Putamen (tissue), 1 donor: Measurements from ENCODE around the gene ATG16L2.
"Not testable (repeated sequence)": the region's sequence is repeated elsewhere in the genome, so short reads cannot be mapped to it uniquely, and the experiment has no call there.

Experiments used
- DNase-seq: peaks from one replicate; pipeline ENCODE4 v3.0.0-alpha.2; 2016; ENCODE audit warnings: low spot score

The ATG16L2 gene

GRCh38 chr11:72780296-72781062 lies 33.7 kb upstream of the ATG16L2 start:
- no peak for DNase-seq

- DNase-seq, result no peak
Measured at GRCh38 chr11:72781063-72781312, 33.2 kb upstream of the ATG16L2 start.

DNA sequence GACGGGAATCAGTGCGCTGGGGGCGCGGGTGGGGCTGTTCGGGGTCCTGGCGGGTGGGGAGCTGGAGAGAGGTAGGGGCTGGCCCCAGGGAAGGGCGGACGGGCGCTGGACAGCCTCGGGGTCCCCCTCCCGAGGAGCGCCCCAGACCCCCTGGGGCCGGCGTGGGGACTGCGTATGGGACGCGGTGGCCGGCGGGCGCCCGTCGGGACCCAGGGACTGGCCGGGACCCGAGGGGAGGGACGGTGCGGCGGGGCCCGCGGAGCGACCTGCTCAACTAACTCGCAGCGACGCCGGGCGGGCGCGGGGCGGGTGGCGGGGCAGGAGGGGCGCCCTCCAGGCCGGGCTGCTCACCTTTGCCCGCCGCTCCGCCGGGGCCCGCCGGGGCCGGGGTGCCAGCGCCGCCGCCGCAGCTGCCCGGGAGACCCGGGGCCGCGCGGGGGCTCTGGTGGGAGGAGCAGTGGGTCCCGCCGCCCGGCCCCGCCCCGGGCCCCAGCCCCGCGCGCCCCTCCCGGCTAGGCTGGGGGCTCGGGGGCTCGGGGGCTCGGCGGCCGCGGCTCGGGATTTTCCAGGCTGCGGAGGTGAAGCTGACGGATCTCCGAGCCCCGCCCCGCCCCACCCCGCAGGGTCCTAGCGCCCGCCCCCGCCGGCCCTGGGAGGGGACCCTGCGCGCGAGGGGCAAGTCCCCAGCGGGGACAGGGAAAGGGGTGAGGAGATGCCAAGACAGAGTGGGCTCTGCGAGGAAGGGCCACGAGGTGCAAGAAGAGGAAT lies 32.7 kb upstream of the ATG16L2 start:
- DNase-seq, result no peak

DNA sequence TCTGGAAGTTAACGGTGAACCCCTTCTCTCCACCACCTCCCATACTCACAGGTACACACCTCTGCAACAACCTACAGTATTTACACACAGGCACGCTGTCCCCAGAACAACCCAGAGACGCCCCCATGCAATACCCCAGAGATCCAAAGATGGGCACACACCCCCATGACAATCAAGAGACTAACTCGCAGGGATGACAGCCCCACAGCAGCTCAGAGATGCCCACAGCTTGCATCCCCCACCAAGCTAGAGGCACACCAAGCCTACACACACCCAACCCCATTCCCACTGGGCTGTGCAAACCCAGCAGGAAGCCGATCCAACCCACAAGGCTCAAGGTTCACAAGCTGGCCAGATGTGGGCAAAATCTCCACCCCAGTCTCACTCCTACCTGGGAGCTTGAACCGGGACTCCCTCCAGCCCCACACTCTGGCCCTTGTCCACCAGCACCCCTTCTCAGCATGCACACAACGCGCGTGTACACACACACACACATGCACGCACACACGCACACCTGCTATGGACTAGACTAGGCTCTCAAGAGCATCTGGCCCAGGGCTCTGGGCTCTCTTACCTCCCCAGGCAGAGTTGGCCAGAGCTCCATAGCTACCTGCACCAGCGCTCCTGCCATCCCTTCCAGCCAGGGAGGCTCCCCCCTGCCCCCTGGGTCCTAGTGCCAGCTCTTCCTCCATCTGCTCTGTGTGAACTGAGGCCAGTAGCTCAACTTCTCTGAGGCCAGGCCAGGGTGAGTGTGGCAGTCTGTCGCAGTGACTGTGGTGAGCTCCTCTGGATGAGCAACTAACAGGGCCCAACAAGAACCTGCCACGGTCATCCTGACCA lies 31.9 kb upstream of the ATG16L2 start:
- DNase-seq, result no peak

- DNase-seq, result no peak
Measured at GRCh38 chr11:72783144-72783905, 30.9 kb upstream of the ATG16L2 start.

- DNase-seq, result no peak
Measured at GRCh38 chr11:72784662-72785061, 29.5 kb upstream of the ATG16L2 start.

DNA sequence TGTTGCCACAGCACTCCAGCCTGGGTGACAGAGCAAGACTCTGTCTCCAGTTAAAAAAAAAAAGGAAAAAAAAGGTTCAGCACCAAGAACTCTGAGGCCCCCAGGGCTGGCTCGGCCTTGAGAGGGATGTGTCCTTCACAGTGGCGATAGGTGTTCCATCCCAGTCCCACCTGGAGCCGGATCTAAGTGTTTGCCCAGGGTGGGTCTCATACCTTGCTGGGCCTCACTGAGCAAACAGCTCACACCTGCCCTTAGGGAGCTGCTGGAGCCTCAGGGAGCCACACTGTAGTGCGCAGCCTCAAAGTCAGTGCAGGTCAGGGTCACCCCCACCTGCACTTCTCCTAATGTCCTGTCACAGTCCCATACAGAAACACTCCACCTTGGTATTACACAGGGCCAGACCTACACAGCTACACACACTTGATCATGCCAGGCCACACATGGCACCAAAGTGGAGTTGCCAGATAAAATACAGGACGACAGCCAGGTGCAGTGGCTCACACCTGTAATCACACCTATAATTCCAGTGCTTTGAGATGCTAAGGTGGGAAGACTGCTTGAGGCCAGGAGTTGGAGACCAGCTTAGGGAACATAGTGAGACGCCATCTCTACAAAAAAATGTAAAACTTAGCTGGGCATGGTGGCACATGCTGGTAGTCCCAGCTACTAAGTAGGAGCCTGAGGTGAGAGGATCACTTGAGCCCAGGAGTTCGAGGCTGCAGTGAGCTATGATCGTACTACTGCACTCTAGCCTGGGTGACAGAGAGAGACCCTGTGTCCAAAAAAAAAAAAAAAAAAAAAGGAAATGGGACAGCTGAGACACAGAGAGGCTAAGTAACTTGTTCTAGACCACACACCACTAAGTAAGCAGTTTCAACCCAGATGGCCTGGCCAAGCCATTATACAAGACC lies 27.7 kb upstream of the ATG16L2 start:
- DNase-seq, result no peak

GRCh38 chr11:72787216-72788104 lies 26.8 kb upstream of the ATG16L2 start:
- no peak for DNase-seq

DNA sequence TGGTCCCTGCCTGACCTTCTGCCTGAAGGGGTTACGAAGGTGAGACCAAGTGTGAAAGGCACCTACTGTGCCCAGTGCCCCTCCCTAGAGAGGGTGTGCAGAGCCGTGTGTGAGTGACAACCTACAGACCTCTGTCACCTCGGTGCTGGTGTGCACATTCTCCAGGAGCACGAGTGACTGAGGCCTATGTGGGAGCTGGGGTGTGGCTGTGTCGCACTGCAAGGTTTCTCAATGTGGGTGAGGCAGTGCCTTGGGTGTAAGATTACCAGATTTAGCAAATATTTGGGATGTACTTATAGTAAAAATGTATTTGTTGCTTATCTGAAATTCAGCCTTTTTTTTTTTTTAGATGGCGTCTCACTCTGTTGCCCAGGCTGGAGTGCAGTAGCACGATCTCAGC lies 26.0 kb upstream of the ATG16L2 start:
- DNase-seq, result peak; percentile 59

DNA sequence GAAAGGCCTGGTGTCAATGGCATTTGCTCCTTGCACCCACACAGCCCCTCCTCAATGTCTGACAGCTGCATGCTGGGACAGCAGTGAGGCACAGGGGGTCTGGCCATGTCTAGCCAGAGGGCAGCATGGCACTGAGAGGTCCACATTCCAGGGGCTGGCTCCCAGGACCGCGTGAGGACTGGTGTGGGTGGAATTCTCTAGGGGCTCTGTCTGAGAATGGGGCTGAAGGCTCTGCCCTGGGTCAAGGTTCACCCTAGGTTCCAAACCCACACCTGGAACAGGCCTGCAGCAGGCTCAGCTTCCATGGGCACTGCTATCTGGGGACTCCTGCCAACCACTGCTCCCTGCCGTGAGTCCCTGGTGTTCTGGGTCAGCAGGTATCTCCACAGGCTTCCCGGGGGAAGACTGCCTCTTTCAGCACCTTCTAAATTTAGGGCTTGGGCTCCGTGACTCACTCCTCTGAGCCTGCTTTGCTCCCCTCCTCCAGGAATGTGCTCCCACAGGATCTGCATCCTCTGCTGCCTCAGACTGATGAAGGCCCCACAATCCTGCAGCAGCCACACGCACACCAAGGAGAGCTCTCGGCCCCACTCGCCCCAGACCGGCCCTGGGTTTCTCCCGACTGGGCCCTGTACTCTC lies 24.6 kb upstream of the ATG16L2 start:
- peak; percentile 75 for DNase-seq

DNA sequence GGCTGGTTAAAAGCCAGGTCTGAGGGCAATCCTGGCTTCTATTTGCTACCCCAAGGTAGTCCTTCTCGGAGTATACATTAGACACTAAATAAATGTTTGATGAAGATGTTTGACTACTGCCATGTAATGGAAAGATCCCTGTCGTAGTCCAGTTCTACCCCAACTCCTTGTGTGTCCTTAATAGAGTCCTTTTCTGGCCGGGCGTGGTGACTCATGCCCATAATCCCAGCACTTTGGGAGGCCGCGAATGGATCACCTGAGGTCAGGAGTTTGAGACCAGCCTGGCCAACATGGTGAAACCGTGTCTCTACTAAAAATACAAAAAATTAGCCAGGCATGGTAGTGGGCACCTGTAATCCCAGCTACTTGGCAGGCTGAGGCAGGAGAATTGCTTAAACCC lies 23.0 kb upstream of the ATG16L2 start:
- DNase-seq, result not testable (repeated sequence)

DNA sequence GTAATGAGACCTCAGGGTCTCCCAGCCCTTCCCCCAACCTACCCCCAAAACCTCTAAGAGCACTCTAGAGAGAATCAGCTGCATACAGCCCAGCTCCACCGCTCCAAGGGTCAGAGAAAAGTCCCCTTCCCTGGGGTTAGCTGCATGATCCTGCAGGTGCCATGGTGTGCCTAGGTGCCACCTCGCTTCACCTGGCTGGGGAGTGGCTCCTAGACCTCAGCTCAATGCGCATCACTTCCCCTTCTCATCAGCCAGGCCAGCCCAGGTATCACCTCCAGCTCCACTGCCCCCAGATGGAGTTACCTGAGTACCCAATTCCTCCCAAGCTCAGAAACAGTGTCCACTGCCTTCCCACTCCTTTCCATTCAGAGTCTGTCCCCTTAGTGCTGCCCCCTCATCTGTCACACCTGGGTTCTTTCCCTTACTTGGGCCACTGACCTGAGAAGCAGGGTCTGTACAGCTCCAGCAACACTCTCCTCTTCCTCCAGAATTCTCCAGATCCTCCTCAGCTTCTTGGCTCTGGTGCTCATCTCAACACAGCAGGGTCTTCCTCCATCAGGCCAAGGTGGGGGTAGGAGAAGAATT lies 21.7 kb upstream of the ATG16L2 start:
- no peak for DNase-seq

- no peak for DNase-seq
Measured at GRCh38 chr11:72793076-72793424, 21.2 kb upstream of the ATG16L2 start.

- peak; percentile 98 for DNase-seq
Measured at GRCh38 chr11:72793425-72794367, 20.5 kb upstream of the ATG16L2 start, which contains the start of gene STARD10. Gene STARD10 (minus strand): TSS chr11:72794047. CDS start chr11:72781181, 12,866 bp downstream.

GRCh38 chr11:72798361-72798760 lies 15.8 kb upstream of the ATG16L2 start:
- no peak for DNase-seq

DNA sequence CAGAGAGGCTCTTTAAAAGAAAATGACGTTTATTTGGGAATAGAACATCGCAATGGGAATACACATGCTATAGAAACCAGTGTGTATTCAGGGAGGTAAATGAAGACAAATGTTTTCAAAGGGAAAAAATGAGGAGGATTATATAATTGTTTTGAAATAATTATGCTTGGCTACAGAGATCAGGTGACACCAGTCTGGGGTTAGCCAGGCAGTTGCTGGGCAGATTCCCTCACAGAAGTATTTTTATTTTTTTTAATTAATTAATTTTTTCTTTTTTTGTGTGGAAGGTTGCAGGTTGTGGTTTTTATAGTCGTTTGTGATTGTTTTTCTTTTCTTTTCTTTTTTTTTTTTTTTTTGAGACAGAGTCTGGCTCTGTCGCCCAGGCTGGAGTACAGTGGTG lies 14.8 kb upstream of the ATG16L2 start:
- DNase-seq, result no peak

DNA sequence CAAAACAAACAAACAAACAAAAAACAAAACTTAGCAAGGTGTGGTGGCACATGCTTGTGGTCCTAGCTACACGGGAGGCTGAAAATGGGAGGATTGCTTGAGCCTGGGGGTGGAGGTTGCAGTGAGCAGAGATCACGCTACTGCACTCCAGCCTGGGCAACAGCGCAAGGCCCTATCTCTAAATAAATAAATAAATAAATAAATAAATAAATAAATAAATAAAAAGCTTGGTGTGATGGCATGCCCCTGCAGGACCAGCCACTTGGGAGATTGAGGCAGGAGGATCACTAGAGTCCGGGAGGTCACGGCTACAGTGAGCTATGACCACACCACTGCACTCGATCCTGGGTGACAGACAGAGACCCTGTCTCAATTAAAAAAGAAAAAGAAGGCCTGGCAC lies 11.4 kb upstream of the ATG16L2 start:
- no peak for DNase-seq

DNA sequence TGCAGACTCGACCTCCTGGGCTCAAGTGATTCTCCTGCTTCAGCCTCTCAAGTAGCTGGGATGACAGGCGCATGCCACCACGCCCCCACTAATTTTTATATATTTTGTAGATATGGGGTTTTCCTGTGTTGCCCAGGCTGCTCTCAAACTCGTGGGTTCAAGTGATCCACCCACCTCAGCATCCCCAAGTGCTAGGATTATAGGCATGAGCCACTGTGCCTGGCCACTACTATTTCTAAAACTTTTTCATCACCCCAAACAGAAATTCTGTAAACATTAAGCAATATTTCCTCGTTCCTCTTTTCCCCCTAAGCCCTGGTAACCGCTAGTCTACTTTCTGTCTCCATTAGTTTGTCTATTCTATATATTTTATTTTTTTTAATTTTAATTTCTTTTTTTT lies 9.0 kb upstream of the ATG16L2 start:
- no peak for DNase-seq
